ENCODE data around the gene FOXP4.

FOXP4 gene

DNA sequence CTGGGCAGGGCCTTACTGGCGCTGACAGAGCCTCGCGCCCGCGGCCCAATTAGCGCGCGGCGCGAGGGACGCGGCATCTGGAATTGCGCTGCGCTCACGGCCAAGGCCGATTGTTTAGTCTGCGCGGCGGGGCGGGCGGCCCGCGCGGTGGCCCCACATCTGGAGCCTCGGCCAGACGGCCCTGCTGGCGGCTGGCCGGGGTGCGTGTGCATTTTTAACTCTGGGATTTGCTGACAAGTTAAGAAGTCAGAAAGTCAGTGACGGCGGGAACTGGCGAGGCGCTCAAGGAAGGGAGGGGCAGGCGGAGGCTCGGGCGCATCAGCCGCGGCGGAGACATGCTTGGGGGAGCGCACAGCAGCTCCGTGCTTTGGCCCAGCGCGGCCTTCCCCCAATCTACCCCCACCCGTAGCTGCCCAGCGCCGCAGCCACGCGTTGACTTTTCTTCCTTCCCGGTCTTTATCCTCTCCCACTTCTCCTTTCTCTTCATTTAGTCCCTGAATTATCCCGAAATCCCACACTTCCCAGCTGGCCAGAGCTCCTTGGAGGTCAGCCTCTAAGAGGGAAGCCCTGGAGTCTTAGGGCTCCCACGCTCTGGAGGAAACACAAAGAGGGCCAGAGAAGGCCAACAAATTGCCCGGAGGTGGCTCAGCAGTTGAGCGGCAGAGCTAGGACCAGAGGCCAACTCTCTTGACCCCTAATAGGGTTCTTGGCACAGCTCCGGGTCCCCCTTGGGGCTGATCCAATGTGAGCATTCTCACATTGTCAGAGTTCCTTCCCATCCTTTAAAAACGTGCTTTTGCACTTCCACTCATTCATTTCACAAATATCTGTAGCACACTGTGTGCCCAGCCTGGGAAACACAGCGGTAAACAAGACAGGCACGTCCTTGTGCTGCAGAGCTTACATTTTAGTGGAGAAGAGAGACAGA is 40.8 kb upstream of the FOXP4 start:
- Histone ChIP-seq H3K27me3 (ENCODE audit: control insufficient read depth in 1 of 2, insufficient read depth in 2 of 2, low read length in 2 of 2) (peaks cover 2 to 3% of the 10 kb centered on the region in 2 donors), H3K36me3 (ENCODE audit: control insufficient read depth in 2 of 2, insufficient read depth in 2 of 2, low read length in 2 of 2) (no peaks in the 10 kb centered on the region), H3K9me3 (ENCODE audit: control insufficient read depth in 2 of 2, low read length in 2 of 2) (no peaks in the 10 kb centered on the region), H3K4me1 (ENCODE audit: control insufficient read depth, insufficient read depth, low read length) (peaks cover 23% of the 10 kb centered on the region), H3K27ac (ENCODE audit: low read length) (peak overlapping the region; percentile 66), H3K4me3 (ENCODE audit: low read length in 2 of 2) (peak overlapping the region; percentile 23 to 66), H3K9ac (ENCODE audit: low read length in 2 of 2) (peak overlapping the region; percentile 20 to 51)

DNA sequence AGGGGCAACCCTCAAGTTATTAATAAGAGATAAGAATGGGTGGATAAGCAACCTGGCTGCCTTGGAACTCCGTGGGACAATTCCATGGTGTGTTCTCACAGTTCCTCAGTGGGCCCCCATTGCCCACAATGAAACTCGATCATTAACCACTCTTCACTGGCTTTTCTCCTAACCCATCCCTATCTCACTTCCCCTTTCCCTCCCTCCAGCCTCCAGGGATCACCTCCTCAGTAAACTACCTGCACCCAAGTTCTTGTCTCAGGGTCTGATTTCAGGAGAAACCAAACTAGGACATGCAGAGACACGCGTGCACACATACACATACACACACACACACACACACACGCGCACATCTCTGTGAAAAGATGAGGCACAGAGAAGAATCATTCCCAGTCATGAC is 37.7 kb upstream of the FOXP4 start:
- no peak overlapping the region for H3K27ac ChIP-seq (ENCODE audit: low read length)
- no peak overlapping the region for H3K4me3 ChIP-seq (ENCODE audit: low read length in 2 of 2)
- no peak overlapping the region for H3K9ac ChIP-seq (ENCODE audit: low read length in 2 of 2)
- H3K4me1 ChIP-seq (ENCODE audit: control insufficient read depth, insufficient read depth, low read length), result peaks cover 18% of the 10 kb centered on the region
- H3K27me3 ChIP-seq (ENCODE audit: control insufficient read depth in 1 of 2, insufficient read depth in 2 of 2, low read length in 2 of 2), result peaks cover 3 to 5% of the 10 kb centered on the region in 2 donors
- H3K9me3 ChIP-seq (ENCODE audit: control insufficient read depth in 2 of 2, low read length in 2 of 2), result no peaks in the 10 kb centered on the region
- no peaks in the 10 kb centered on the region for H3K36me3 ChIP-seq (ENCODE audit: control insufficient read depth in 2 of 2, insufficient read depth in 2 of 2, low read length in 2 of 2)

DNA sequence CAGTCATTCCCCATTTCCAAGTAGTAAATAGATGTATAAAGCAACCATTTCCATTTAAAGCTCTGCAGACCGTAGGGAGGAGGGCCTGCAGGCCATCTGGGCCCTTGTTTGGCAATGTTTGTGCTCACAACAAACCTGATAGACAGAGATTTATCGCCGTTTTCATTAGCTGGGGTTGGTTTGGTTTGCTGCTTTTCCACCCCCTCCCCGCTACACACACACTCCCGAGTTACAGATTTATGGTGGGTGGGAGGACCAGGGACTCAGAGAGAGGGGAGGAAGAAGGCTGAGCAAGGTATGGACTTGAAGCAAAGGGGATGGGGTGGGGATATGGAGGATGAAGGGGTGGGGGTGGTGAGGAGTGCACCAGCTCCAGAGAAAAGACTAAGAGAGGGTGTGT is 36.6 kb upstream of the FOXP4 start:
- H3K4me1 ChIP-seq (ENCODE audit: control insufficient read depth, insufficient read depth, low read length), result peaks cover 10% of the 10 kb centered on the region
- H3K4me3 ChIP-seq (ENCODE audit: low read length in 2 of 2), result no peak overlapping the region
- H3K27me3 ChIP-seq (ENCODE audit: control insufficient read depth in 1 of 2, insufficient read depth in 2 of 2, low read length in 2 of 2), result peaks cover 3 to 5% of the 10 kb centered on the region in 2 donors
- H3K27ac ChIP-seq (ENCODE audit: low read length), result no peak overlapping the region
- H3K36me3 ChIP-seq (ENCODE audit: control insufficient read depth in 2 of 2, insufficient read depth in 2 of 2, low read length in 2 of 2), result no peaks in the 10 kb centered on the region
- no peak overlapping the region for H3K9ac ChIP-seq (ENCODE audit: low read length in 2 of 2)
- H3K9me3 ChIP-seq (ENCODE audit: control insufficient read depth in 2 of 2, low read length in 2 of 2), result no peaks in the 10 kb centered on the region

DNA sequence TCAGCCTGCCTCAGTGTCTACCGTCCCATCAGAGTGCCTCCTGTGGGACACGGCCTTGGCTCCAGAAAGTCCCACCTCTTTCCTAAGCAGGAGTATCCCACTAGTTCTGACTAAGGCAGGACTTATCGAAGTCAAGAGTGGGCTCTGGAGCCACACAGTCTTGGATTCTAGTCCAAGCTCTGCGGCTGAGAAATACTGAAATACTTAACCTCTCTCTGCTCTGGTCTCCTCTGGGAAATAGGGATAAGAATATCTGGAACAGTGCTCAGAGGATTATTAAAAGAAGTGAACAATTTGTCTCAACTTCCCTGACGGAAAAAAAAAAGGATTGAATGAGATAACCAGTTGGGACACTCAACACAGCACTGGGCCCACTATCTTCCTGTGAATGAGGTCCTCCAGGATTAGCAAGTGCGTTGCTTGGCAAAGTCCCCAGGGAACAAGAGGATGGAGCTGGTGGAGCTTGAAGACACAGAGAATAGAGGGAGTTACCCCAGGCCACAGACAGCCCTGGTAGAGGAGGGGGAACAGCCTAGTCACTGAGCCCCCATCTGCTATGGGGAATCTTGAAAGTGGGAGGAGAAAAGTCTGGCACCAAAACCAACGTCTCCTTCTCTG is 34.6 kb upstream of the FOXP4 start:
- H3K27ac ChIP-seq (ENCODE audit: low read length), result no peak overlapping the region
- H3K36me3 ChIP-seq (ENCODE audit: control insufficient read depth in 2 of 2, insufficient read depth in 2 of 2, low read length in 2 of 2), result no peaks in the 10 kb centered on the region
- H3K27me3 ChIP-seq (ENCODE audit: control insufficient read depth in 1 of 2, insufficient read depth in 2 of 2, low read length in 2 of 2), result peaks cover 3 to 5% of the 10 kb centered on the region in 2 donors
- no peak overlapping the region for H3K9ac ChIP-seq (ENCODE audit: low read length in 2 of 2)
- no peaks in the 10 kb centered on the region for H3K9me3 ChIP-seq (ENCODE audit: control insufficient read depth in 2 of 2, low read length in 2 of 2)
- H3K4me3 ChIP-seq (ENCODE audit: low read length in 2 of 2), result no peak overlapping the region
- no peaks in the 10 kb centered on the region for H3K4me1 ChIP-seq (ENCODE audit: control insufficient read depth, insufficient read depth, low read length)

DNA sequence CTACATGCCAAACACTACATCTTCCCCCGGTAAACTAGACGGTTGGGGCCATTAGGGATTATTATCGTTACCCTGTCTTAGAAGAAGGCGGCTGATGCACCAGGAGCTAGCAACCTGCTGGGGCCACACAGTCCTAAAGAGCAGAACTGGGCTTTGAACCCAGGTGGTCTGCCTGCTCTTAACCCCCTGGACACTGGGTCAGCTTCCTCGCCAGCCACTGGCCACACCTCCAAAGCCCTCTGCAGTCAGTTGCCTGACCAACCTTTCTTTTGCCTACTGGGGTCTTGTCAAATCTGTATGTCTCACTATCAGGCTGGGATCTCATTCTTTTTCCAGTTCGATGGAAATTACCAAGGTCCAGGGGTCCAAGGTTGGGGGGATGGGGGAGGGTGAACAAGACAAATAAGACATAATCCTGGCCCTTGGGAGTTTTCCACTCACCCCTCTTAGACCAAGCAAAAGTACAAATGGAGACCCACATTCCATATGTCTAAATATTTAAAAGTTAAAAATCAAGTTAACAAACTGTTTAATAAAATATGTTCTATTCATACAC is 34.0 kb upstream of the FOXP4 start:
- no peak overlapping the region for H3K27ac ChIP-seq (ENCODE audit: low read length)
- H3K27me3 ChIP-seq (ENCODE audit: control insufficient read depth in 1 of 2, insufficient read depth in 2 of 2, low read length in 2 of 2), result peaks cover 3% of the 10 kb centered on the region in 2 donors
- no peak overlapping the region for H3K9ac ChIP-seq (ENCODE audit: low read length in 2 of 2)
- H3K4me3 ChIP-seq (ENCODE audit: low read length in 2 of 2), result no peak overlapping the region
- H3K36me3 ChIP-seq (ENCODE audit: control insufficient read depth in 2 of 2, insufficient read depth in 2 of 2, low read length in 2 of 2), result no peaks in the 10 kb centered on the region
- no peaks in the 10 kb centered on the region for H3K4me1 ChIP-seq (ENCODE audit: control insufficient read depth, insufficient read depth, low read length)
- no peaks in the 10 kb centered on the region for H3K9me3 ChIP-seq (ENCODE audit: control insufficient read depth in 2 of 2, low read length in 2 of 2)

DNA sequence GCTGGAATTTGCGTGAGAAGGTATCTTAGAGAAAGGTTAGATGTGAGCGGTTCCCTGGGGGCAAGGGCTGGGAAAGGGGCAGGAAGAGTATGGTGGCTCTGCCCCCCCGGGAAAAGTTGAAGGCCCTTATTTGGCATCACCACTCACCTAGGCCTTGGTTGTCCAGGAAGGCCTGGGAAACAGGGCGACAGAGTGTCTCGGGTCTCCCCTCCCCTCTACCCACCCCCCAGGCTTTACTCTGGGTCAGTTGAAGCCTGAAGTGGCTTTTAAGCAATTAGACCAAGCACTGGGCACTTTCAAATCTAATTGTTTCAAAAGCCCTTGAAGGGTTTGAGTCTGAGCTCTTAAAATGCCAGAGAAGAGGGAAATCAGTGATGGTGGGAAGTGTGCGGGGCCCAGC is 30.2 kb upstream of the FOXP4 start:
- H3K36me3 ChIP-seq (ENCODE audit: control insufficient read depth in 2 of 2, insufficient read depth in 2 of 2, low read length in 2 of 2), result no peaks in the 10 kb centered on the region
- H3K9me3 ChIP-seq (ENCODE audit: control insufficient read depth in 2 of 2, low read length in 2 of 2), result no peaks in the 10 kb centered on the region
- no peaks in the 10 kb centered on the region for H3K4me1 ChIP-seq (ENCODE audit: control insufficient read depth, insufficient read depth, low read length)
- H3K9ac ChIP-seq (ENCODE audit: low read length in 2 of 2), result no peak overlapping the region
- no peak overlapping the region for H3K27ac ChIP-seq (ENCODE audit: low read length)
- H3K27me3 ChIP-seq (ENCODE audit: control insufficient read depth in 1 of 2, insufficient read depth in 2 of 2, low read length in 2 of 2), result peaks cover 0 to 2% of the 10 kb centered on the region in 2 donors
- H3K4me3 ChIP-seq (ENCODE audit: low read length in 2 of 2), result no peak overlapping the region

DNA sequence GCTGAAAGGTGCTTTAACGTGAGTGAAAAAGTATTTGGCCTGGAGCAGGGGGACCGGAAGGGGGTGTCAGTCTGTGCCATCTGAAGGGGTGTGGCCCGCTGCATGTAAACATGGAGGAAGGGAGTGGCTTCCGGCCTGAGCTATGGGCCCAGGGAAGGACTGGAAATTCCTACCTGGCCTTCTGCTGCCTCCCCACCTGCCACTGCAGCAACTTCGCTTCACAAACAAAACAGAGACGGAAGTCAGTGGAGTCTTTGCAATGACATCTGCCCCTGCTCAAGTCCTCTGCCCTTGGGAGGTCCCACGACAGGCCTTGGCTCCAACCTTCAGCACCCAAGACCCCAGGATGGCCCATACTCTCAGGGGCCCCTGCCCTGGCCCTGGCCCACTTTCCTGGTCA is 28.1 kb upstream of the FOXP4 start:
- H3K27ac ChIP-seq (ENCODE audit: low read length), result no peak overlapping the region
- H3K9ac ChIP-seq (ENCODE audit: low read length in 2 of 2), result no peak overlapping the region
- H3K27me3 ChIP-seq (ENCODE audit: control insufficient read depth in 1 of 2, insufficient read depth in 2 of 2, low read length in 2 of 2), result peaks cover 0 to 7% of the 10 kb centered on the region in 2 donors
- H3K36me3 ChIP-seq (ENCODE audit: control insufficient read depth in 2 of 2, insufficient read depth in 2 of 2, low read length in 2 of 2), result no peaks in the 10 kb centered on the region
- H3K9me3 ChIP-seq (ENCODE audit: control insufficient read depth in 2 of 2, low read length in 2 of 2), result no peaks in the 10 kb centered on the region
- H3K4me1 ChIP-seq (ENCODE audit: control insufficient read depth, insufficient read depth, low read length), result no peaks in the 10 kb centered on the region
- H3K4me3 ChIP-seq (ENCODE audit: low read length in 2 of 2), result no peak overlapping the region

DNA sequence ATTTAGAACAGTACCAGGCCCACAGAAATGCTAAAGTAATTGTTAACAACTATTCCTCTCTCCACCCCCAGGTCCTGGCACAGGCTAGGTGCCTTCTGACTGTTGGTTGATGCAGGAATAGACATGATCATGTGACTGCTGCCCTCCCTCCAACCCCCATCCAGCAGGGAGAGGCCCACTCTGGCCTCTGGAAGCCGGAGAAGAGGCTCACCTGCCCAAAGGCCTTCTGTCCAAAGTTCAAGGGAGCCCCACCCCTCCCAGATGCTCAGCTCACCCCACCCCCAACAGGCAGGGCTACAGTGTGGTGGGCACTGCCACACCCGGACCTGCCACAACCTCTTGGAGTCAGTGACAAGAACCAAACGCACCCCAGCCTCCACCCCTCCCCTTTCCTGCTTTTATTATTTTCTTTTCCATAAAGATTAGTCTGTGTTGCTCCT is 26.9 kb upstream of the FOXP4 start:
- no peaks in the 10 kb centered on the region for H3K36me3 ChIP-seq (ENCODE audit: control insufficient read depth in 2 of 2, insufficient read depth in 2 of 2, low read length in 2 of 2)
- no peak overlapping the region for H3K4me3 ChIP-seq (ENCODE audit: low read length in 2 of 2)
- no peak overlapping the region for H3K9ac ChIP-seq (ENCODE audit: low read length in 2 of 2)
- no peak overlapping the region for H3K27ac ChIP-seq (ENCODE audit: low read length)
- peaks cover 3 to 12% of the 10 kb centered on the region in 2 donors for H3K27me3 ChIP-seq (ENCODE audit: control insufficient read depth in 1 of 2, insufficient read depth in 2 of 2, low read length in 2 of 2)
- H3K4me1 ChIP-seq (ENCODE audit: control insufficient read depth, insufficient read depth, low read length), result no peaks in the 10 kb centered on the region
- no peaks in the 10 kb centered on the region for H3K9me3 ChIP-seq (ENCODE audit: control insufficient read depth in 2 of 2, low read length in 2 of 2)

DNA sequence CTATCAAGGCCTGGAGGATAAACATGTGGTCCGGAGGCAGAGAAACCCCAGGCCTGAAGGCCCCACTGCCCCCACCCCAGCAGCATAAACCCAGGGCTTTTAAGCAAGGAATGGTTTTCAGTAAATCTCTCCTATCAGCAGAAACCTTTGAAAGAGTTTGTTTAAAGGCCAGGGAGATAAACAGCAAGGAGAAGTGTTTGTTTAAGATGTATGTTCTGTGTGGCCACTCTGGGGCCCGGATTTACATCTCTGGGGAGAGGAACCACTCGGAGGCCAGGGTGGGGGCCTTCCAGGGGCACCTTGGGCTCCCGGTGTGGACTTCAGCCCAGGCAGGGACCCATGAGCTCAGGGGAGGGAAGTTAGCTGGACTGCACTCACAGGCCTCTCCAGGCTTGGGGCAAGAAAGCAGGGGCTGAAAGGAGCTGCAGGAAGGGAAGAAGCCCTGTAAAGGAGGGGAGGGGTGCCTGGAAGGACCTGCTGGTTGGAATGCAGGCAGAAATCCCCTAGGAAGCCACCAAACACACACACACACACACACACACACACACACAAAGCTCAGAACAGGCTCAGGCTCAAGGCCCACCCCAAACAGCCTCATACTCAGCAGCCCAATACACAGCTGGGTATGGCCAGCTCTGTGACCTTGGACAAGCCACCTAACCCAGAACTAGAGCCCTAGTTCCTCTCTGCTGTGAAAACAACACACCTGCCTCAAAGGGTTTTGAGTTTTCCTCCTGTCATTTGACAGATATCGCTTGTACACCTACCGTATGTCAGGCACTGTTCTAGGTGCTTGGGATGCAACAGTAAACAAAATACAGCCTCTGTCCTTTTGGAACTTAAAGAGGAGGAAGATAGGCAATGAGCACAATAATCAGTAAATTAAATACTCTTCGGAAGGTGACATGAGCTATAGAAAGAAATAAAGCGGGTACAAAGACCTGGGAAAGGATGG is 26.2 kb upstream of the FOXP4 start:
- Histone ChIP-seq H3K9ac (ENCODE audit: low read length in 2 of 2) (no peak overlapping the region), H3K27ac (ENCODE audit: low read length) (no peak overlapping the region), H3K4me3 (ENCODE audit: low read length in 2 of 2) (no peak overlapping the region), H3K36me3 (ENCODE audit: control insufficient read depth in 2 of 2, insufficient read depth in 2 of 2, low read length in 2 of 2) (no peaks in the 10 kb centered on the region), H3K27me3 (ENCODE audit: control insufficient read depth in 1 of 2, insufficient read depth in 2 of 2, low read length in 2 of 2) (peaks cover 3 to 12% of the 10 kb centered on the region in 2 donors), H3K4me1 (ENCODE audit: control insufficient read depth, insufficient read depth, low read length) (no peaks in the 10 kb centered on the region), H3K9me3 (ENCODE audit: control insufficient read depth in 2 of 2, low read length in 2 of 2) (no peaks in the 10 kb centered on the region)

All from stomach smooth muscle (tissue), 2 donors.